Endothelial cell (in vitro differentiated cells): ENCODE data around the gene LYPD8. TPM values are rescaled to one million over a fixed set of nuclear protein-coding genes. Genes with fewer than 3 reads are reported as not detected.

Experiments used
- DNase-seq: peaks from one replicate; pipeline ENCODE4 v3.0.0; 2021; ENCODE audit warnings: low spot score
- H3K27ac Mint-ChIP-seq: one replicate; pipeline ENCODE4 v1.8.0; 2021; ENCODE audit warnings: mixed read lengths, inconsistent platforms; ENCODE audit not compliant: unreplicated experiment
- H3K27me3 Mint-ChIP-seq: one replicate; pipeline ENCODE4 v1.8.0; 2021; ENCODE audit warnings: mild to moderate bottlenecking, moderate library complexity, mixed read lengths, inconsistent platforms; ENCODE audit not compliant: unreplicated experiment
- H3K36me3 Mint-ChIP-seq: one replicate; pipeline ENCODE4 v1.8.0; 2021; ENCODE audit warnings: mild to moderate bottlenecking, low read depth, mixed read lengths, inconsistent platforms; ENCODE audit not compliant: unreplicated experiment
- H3K4me1 Mint-ChIP-seq: one replicate; pipeline ENCODE4 v1.8.0; 2021; ENCODE audit warnings: mild to moderate bottlenecking, mixed read lengths, inconsistent platforms; ENCODE audit not compliant: unreplicated experiment
- H3K4me3 Mint-ChIP-seq: one replicate; pipeline ENCODE4 v1.8.0; 2021; ENCODE audit warnings: mild to moderate bottlenecking, mixed read lengths, inconsistent platforms; ENCODE audit not compliant: unreplicated experiment
- H3K9me3 Mint-ChIP-seq: one replicate; pipeline ENCODE4 v1.8.0; 2021; ENCODE audit warnings: mixed read lengths, inconsistent platforms; ENCODE audit not compliant: unreplicated experiment
- total RNA-seq: library from RNA; stranded (reverse); fragmentation: NEBNext Ultra II Directional; extraction: Animal tissue kit (Norgen Biotek cat#: 25700); gene quantifications from one replicate; pipeline ENCODE4 v1.2.1, GENCODE V29; 2021; ENCODE audit not compliant: unreplicated experiment
- TF ChIP-seq, protein P1 (sequence below): fragments of 200-600 bp; sonication (generic); IDR thresholded peaks from one replicate; pipeline ENCODE4 v1.5.0; 2021; ENCODE audit warnings: antibody characterized with exemption; ENCODE audit not compliant: unreplicated experiment

The LYPD8 gene
- total RNA-seq, 1 donor from 2014 or later = not detected

DNA sequence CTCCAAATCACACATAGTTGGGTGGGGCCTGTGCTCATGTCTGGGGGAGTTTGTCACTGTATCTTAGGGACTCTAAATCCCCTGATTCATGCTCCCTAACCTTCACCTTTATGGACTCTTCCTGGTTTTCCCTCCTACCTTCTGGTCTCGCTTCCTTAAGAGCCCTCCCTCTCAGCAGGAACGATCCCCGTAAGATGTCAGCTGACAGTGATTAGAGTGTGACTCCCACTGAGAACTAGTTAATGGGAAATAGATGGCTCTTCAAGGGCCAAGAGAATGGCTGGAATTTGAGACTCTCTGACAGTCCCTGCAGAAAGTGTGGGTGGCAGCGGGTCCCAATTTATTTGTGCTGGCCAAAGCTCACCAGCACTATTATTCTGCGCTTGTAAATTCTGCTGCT is 22.0 kb downstream of the LYPD8 start:
- TF ChIP-seq, protein P1, sequence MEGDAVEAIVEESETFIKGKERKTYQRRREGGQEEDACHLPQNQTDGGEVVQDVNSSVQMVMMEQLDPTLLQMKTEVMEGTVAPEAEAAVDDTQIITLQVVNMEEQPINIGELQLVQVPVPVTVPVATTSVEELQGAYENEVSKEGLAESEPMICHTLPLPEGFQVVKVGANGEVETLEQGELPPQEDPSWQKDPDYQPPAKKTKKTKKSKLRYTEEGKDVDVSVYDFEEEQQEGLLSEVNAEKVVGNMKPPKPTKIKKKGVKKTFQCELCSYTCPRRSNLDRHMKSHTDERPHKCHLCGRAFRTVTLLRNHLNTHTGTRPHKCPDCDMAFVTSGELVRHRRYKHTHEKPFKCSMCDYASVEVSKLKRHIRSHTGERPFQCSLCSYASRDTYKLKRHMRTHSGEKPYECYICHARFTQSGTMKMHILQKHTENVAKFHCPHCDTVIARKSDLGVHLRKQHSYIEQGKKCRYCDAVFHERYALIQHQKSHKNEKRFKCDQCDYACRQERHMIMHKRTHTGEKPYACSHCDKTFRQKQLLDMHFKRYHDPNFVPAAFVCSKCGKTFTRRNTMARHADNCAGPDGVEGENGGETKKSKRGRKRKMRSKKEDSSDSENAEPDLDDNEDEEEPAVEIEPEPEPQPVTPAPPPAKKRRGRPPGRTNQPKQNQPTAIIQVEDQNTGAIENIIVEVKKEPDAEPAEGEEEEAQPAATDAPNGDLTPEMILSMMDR = no peak

DNA sequence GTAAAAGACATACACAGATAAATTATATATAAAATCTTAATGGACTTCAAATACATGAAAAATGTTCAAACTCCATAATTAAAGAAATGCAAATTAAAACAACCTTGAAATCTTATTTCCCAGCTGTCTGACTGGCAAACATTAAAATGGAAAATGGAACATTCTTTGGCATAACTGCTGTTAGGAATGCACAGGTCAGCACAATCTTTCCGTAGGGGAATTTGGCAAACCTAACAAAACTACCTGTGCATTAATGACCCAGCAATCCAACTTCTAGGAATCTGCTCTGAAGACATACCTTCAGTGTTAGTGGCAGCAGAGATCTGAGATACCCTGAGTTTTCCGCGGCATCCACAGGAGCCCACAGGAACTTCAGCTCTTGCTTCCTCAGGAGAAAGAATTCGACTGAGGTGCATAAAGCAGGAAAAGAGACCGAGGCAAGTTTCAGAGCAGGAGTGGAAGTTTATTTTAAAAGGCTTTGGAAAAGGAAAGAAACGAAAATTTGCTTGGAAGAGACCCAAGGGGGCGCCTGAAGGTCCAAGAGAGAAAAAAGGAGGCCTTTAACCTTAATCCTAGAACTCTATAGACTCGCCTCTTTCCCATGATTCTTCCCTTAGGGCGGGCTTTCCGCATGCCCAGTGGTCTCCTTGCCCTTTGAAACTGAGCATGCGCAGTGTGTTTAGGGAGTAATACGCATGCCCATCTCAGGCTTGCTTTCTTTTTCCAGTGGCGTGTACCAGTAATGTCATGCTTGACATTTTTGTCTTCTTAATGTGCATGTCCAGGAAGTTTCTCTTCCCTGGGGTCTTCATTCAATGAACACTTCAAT is 24.8 kb downstream of the LYPD8 start:
- Mint-ChIP-seq H3K27ac (no peak overlapping the region), H3K36me3 (peaks cover 3% of the 10 kb centered on the region), H3K9me3 (peaks cover 45% of the 10 kb centered on the region), H3K4me3 (no peak overlapping the region), H3K4me1 (no peaks in the 10 kb centered on the region), H3K27me3 (peaks cover 4% of the 10 kb centered on the region)
- DNase-seq = no peak
- TF ChIP-seq, protein P1 = no peak

More for the DNA sequence above, 22.0 kb downstream of the LYPD8 start:
- Mint-ChIP-seq H3K27ac (no peak overlapping the region), H3K9me3 (peaks cover 53% of the 10 kb centered on the region), H3K36me3 (peaks cover 11% of the 10 kb centered on the region), H3K4me1 (no peaks in the 10 kb centered on the region), H3K27me3 (peaks cover 6% of the 10 kb centered on the region), H3K4me3 (no peak overlapping the region)
- no peak for DNase-seq

DNA sequence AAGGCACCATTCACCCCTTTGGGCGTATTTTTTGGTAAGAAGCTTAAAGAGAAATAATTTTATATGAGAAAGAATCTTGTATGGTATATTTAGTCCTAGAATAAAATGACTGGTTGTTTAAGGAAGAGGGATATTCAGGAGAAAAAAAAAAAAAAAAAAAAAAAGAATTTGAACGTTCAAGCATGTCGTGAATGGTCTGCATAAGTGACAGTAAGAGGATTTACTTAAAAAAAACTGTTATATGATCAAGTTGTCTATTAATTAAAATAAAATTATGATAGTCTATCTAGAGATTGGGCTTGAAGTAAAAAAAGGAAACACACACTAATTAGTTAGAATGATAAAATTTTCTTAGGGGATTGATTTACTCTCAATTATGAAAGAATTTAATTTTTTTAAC is 41.3 kb downstream of the LYPD8 start:
- Mint-ChIP-seq H3K27me3 (peaks cover 4% of the 10 kb centered on the region), H3K4me1 (no peaks in the 10 kb centered on the region), H3K4me3 (no peak overlapping the region), H3K36me3 (peaks cover 3% of the 10 kb centered on the region), H3K27ac (no peak overlapping the region), H3K9me3 (peaks cover 37% of the 10 kb centered on the region)
- no peak for DNase-seq
- TF ChIP-seq, protein P1 = no peak

DNA sequence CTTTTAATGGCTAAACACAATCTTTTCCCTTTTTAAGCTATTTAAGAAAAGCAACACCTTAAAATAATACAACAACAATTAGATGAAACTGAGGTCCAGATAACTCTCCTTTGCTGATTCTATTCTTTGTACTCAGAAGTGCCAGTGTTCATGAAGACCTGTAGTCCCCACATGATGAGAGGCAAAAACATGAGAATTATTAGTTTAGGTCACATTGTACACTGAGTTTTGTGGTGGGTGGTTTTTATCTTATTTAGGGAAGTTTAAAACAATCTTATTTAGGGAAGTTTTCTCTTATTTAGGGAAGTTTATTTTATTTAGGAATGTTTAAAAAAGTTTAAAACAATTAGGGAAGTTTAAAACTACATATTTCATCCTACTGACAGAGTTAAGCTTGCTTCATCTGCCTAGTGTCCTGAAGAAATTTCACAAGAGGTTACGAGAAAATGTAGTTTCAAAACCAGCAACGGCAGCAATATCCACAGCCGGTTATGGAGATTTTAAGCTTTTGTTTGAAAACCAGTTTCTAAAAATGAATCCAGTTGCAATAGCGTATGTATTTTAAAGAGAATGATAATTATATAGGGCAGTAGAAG is 45.2 kb downstream of the LYPD8 start:
- Mint-ChIP-seq H3K36me3 (peaks cover 3% of the 10 kb centered on the region), H3K27ac (no peak overlapping the region), H3K27me3 (peaks cover 5% of the 10 kb centered on the region), H3K4me1 (no peaks in the 10 kb centered on the region), H3K4me3 (no peak overlapping the region), H3K9me3 (peaks cover 39% of the 10 kb centered on the region)
- DNase-seq = no peak
- TF ChIP-seq, protein P1 = no peak

DNA sequence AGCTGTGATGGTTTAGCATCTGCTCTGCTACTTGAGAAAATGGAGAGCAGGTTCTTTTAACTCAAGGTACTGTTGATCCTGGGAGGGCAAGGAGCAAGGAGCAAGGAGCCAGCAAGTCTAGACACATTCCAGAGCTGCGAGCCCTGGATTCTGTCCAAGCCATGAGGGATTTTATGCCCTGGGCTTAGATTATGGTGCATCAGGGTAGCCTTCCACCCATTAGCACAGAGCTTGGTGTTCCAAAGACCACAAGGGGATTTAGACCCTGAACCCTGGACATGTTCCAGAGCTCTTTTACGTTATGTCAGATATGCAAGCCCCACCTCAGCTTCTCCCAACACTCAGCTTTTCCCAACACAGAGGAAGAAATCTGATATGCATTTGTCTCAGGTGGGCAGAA is 51.0 kb downstream of the LYPD8 start:
- no peaks in the 10 kb centered on the region for H3K4me1 Mint-ChIP-seq
- no peak overlapping the region for H3K4me3 Mint-ChIP-seq
- TF ChIP-seq, protein P1 = no peak
- peaks cover 3% of the 10 kb centered on the region for H3K27me3 Mint-ChIP-seq
- H3K9me3 Mint-ChIP-seq = peaks cover 19% of the 10 kb centered on the region
- no peaks in the 10 kb centered on the region for H3K36me3 Mint-ChIP-seq
- H3K27ac Mint-ChIP-seq = no peak overlapping the region
- DNase-seq = no peak
